Keratinocyte (primary cell): ENCODE data around the gene SMG6.

Experiments used
- CTCF ChIP-seq, 3 experiments: IDR thresholded peaks in 1 of 3; conservative IDR thresholded peaks in 1 of 3; optimal IDR thresholded peaks in 1 of 3; 2 replicates in 2 of 3; 3 replicates in 1 of 3; pipeline versions ENCODE3 to v1.5.1; 2011; ENCODE audit warnings: low read length in 3 of 3, mild to moderate bottlenecking in 3 of 3, moderate library complexity in 2 of 3, control low read depth in 1 of 3, inconsistent platforms in 1 of 3; ENCODE audit not compliant: insufficient read depth in 2 of 3; ENCODE audit errors: extremely low read depth in 1 of 3
- EZH2 ChIP-seq: IDR thresholded peaks from one replicate; pipeline ENCODE4 v1.6.1; 2012; ENCODE audit warnings: inconsistent platforms, mild to moderate bottlenecking, low read length, moderate library complexity

DNA sequence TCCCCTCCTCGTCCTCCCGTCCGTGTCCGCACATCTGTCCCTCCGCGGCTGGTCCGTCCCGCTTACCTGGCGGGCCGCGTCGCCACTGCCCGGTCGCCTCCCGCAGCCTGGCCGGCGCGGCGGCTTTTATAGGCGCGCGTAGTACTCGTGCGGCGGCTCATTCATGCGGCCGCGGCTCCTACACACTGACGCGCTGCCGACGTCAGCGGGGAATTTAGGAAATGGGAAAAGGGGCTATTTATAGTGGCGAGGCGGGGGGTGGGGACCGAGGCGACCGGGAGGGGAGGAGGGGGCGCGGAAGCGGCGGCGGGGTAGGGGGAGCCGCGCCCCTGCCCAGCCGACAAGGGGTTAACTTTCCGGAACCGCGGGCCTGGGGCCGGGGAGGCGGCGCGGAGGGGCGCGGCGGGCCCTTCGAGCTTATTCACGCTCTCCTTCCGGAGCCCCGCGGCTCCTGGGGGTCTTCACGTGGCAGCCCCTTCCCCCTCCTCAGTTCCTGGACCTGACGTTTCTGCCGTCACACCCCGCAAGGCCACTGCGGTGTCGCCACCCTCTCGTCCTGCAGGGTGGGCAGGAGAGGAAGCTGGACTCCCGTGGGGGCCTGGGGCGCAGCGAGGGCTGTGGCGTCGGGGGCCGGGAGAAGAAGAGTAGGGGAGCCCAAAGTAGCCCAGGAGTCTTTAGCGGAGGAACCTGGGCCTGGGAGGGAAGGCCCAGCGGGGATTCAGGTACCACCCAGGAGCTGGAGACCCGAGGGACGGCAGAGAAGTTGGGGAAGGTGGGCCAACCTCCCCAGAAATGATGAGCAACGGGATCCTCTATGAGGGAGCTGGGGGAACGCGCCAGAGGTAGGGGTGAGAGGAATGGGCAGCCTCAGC, 252.3 kb downstream of the SMG6 start:
- no peak for TF ChIP-seq CTCF (optimal IDR thresholded peaks at IDR 0.05 in 1 of 3, IDR thresholded peaks at IDR 0.05 in 1 of 3, conservative IDR thresholded peaks at IDR 0.05 in 1 of 3; ENCODE audit: extremely low read depth in 1 of 3, insufficient read depth in 2 of 3, low read length in 3 of 3)
- TF ChIP-seq EZH2, result no peak
